Stimulated activated CD8-positive, alpha-beta memory T cell treated with anti-CD3 and anti-CD28 coated beads, Interleukin-4, amount 100 ng/mL, for 24 hours (primary cell): ENCODE data around the gene PAQR3.

Experiments used
- DNase-seq: peaks from one replicate; pipeline ENCODE4 v3.0.0-alpha.2; 2020; ENCODE audit warnings: low read depth

The PAQR3 gene

GRCh38 chr4:78938868-78939666 lies at the start of gene PAQR3:
PAQR3 (minus strand) TSS chr4:78939438; CDS start chr4:78939224, 214 bp downstream.
- peak; percentile 78 for DNase-seq

GRCh38 chr4:78987683-78988082 lies 48.4 kb upstream of the PAQR3 start:
- DNase-seq = no peak

GRCh38 chr4:78984593-78984992 lies 45.4 kb upstream of the PAQR3 start:
- no peak for DNase-seq

- no peak for DNase-seq
Observed at GRCh38 chr4:78975865-78976264, 36.6 kb upstream of the PAQR3 start.

- no peak for DNase-seq
Observed at GRCh38 chr4:78971776-78972175, 32.5 kb upstream of the PAQR3 start.

GRCh38 chr4:78971326-78971725 lies 32.1 kb upstream of the PAQR3 start:
- no peak for DNase-seq

GRCh38 chr4:78962597-78963115 lies 23.4 kb upstream of the PAQR3 start:
- no peak for DNase-seq

- DNase-seq = no peak
Observed at GRCh38 chr4:78960926-78961325, 21.7 kb upstream of the PAQR3 start.

GRCh38 chr4:78956975-78957374 lies 17.7 kb upstream of the PAQR3 start:
- DNase-seq = no peak

GRCh38 chr4:78953769-78954666 lies 14.8 kb upstream of the PAQR3 start:
- DNase-seq = no peak

GRCh38 chr4:78953231-78953630 lies 14.0 kb upstream of the PAQR3 start:
- no peak for DNase-seq

GRCh38 chr4:78951862-78952472 lies 12.7 kb upstream of the PAQR3 start:
- DNase-seq = no peak

- no peak for DNase-seq
Observed at GRCh38 chr4:78949735-78950134, 10.5 kb upstream of the PAQR3 start.

- no peak for DNase-seq
Observed at GRCh38 chr4:78945651-78946179, 6.5 kb upstream of the PAQR3 start.

- DNase-seq = no peak
Observed at GRCh38 chr4:78944381-78944780, 5.1 kb upstream of the PAQR3 start.

GRCh38 chr4:78940752-78941151 lies 1.5 kb upstream of the PAQR3 start:
- no peak for DNase-seq

- no peak for DNase-seq
Observed at GRCh38 chr4:78939667-78940008, 400 bp upstream of the PAQR3 start.

- DNase-seq = no peak
Observed at GRCh38 chr4:78938474-78938867, 767 bp downstream of the PAQR3 start.

- DNase-seq = no peak
Observed at GRCh38 chr4:78937837-78938236, 1.4 kb downstream of the PAQR3 start.

GRCh38 chr4:78936989-78937388 lies 2.2 kb downstream of the PAQR3 start:
- no peak for DNase-seq

- DNase-seq = no peak
Observed at GRCh38 chr4:78930016-78930629, 9.1 kb downstream of the PAQR3 start.

GRCh38 chr4:78928835-78929234 lies 10.4 kb downstream of the PAQR3 start:
- no peak for DNase-seq
